NCI-H226 (cell line): ENCODE results near the gene SCT.

Experiments used
- DNase-seq: peaks from one replicate; pipeline ENCODE4 v3.0.0-alpha.2; 2015

Gene SCT

GRCh38 chr11:620935-621814, 5.8 kb downstream of the SCT start:
- DNase-seq = no peak

GRCh38 chr11:620201-620600, 6.8 kb downstream of the SCT start:
- no peak for DNase-seq

GRCh38 chr11:619628-620050, 7.3 kb downstream of the SCT start:
- DNase-seq = no peak

- no peak for DNase-seq
These were observed 7.9 kb downstream of the SCT start for GRCh38 chr11:618856-619627.

- no peak for DNase-seq
These were observed 8.9 kb downstream of the SCT start for GRCh38 chr11:617912-618682.

- no peak for DNase-seq
These were observed 9.6 kb downstream of the SCT start for GRCh38 chr11:617199-617911.

- DNase-seq = no peak
These were observed 10.4 kb downstream of the SCT start for GRCh38 chr11:616320-617198.

- DNase-seq = peak; percentile 86
These were observed 11.3 kb downstream of the SCT start, which contains the start of gene IRF7 for GRCh38 chr11:615504-616319. TSS of gene IRF7 (minus strand) at chr11:615950. CDS start at chr11:615364, 586 bp downstream.

GRCh38 chr11:614623-615503, 12.1 kb downstream of the SCT start:
- DNase-seq = no peak

- DNase-seq = no peak
These were observed 12.9 kb downstream of the SCT start for GRCh38 chr11:614021-614622.

GRCh38 chr11:613369-613968, 13.5 kb downstream of the SCT start:
- DNase-seq = peak; percentile 18

- no peak for DNase-seq
These were observed 14.1 kb downstream of the SCT start for GRCh38 chr11:612961-613300.

- DNase-seq = peak; percentile 16
These were observed 14.6 kb downstream of the SCT start for GRCh38 chr11:612201-612960.

- DNase-seq = no peak
These were observed 15.7 kb downstream of the SCT start for GRCh38 chr11:611001-611996.

- DNase-seq = no peak
These were observed 16.7 kb downstream of the SCT start for GRCh38 chr11:610146-610801.

GRCh38 chr11:609341-609811, 17.6 kb downstream of the SCT start:
- DNase-seq = no peak
